ENCODE data around the gene SLC38A10. TPM values are rescaled to one million over a fixed set of nuclear protein-coding genes. Genes with fewer than 3 reads are reported as not detected.

The SLC38A10 gene
- polyA plus RNA-seq, 1 of the 3 experiments (the other 2 are of a cell fraction), result 82.2 TPM

DNA sequence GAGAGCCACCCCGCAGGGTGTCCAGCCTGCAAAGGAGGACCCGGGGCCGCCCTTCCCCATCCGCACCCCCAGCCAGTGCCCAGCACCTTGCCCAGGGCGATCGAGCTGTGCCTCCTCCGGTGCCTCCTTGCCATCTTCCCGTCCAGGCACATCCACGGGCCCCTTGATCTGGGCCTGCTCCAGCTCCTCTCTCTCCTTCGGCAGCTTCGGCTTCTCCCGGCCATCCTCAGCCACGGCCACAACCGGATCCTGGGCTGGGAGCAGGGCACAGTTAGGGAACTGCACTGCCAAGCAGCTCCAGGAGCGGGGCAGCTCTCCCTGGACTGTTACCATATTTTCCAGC is 42.1 kb downstream of the SLC38A10 start:
- ChIA-PET CTCF (interaction anchor here (0.6 to 11.3 kb wide), 70 partner anchors 9 to 768 kb away, joined by 3 to 140 read pairs (median 4); partner anchors contain the start of genes BAHCC1, CEP131, FAAP100 and NDUFAF8), POLR2A (interaction anchor here (1.3 kb wide), 1 partner anchor 232 kb away, joined by 5 read pairs; no protein-coding TSS in a partner anchor)
- Histone ChIP-seq H3K4me1 (ENCODE audit: control insufficient read depth in 1 of 2, insufficient read depth in 2 of 2, low read depth in 1 of 2, low read length in 1 of 2) (peaks cover 0 to 33% of the 10 kb centered on the region in 2 experiments; a peak in 1 of 4 replicates), H3K9me3 (no peaks in the 10 kb centered on the region), H2AFZ (ENCODE audit: low read depth) (no peak overlapping the region), H3F3A (replicated peaks; ENCODE audit: insufficient read depth) (no peaks in the 10 kb centered on the region), H3K4me3 (ENCODE audit: low read depth in 2 of 2, low read length in 1 of 2) (peak overlapping the region in 1 of 2 experiments; percentile 21; a peak in 1 of 4 replicates), H3K36me3 (replicated peaks in 1 of 2; ENCODE audit: control insufficient read depth in 1 of 2, insufficient read depth in 2 of 2, low read length in 1 of 2) (peaks cover 35 to 44% of the 10 kb centered on the region in 2 experiments), H3K27me3 (ENCODE audit: insufficient read depth) (no peaks in the 10 kb centered on the region), H3K9me2 (no peaks in the 10 kb centered on the region), H3K27ac (ENCODE audit: low read depth in 2 of 2, low read length in 1 of 2) (peak overlapping the region in 1 of 2 experiments; percentile 62; a peak in 2 of 4 replicates), H3K4me2 (no peak overlapping the region), H3K9ac (no peak overlapping the region), H3K79me2 (ENCODE audit: insufficient read depth) (peaks cover 13% of the 10 kb centered on the region; the same call in 1 of the 2 replicates), H4K20me1 (ENCODE audit: insufficient read depth) (peaks cover 12% of the 10 kb centered on the region; the same call in 1 of the 2 replicates)
- no peak for DNase-seq
- WGBS (ENCODE audit: low lambda C conversion rate), result 80% methylated on average over 13 of the region's 15 CpGs
- TF ChIP-seq, protein P1, sequence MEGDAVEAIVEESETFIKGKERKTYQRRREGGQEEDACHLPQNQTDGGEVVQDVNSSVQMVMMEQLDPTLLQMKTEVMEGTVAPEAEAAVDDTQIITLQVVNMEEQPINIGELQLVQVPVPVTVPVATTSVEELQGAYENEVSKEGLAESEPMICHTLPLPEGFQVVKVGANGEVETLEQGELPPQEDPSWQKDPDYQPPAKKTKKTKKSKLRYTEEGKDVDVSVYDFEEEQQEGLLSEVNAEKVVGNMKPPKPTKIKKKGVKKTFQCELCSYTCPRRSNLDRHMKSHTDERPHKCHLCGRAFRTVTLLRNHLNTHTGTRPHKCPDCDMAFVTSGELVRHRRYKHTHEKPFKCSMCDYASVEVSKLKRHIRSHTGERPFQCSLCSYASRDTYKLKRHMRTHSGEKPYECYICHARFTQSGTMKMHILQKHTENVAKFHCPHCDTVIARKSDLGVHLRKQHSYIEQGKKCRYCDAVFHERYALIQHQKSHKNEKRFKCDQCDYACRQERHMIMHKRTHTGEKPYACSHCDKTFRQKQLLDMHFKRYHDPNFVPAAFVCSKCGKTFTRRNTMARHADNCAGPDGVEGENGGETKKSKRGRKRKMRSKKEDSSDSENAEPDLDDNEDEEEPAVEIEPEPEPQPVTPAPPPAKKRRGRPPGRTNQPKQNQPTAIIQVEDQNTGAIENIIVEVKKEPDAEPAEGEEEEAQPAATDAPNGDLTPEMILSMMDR (IDR thresholded peaks at IDR 0.05), result no peak
- TF ChIP-seq MEF2A (IDR thresholded peaks at IDR 0.05; ENCODE audit: borderline replicate concordance, low read depth), result no peak
- TF ChIP-seq GABPA (IDR thresholded peaks at IDR 0.05; ENCODE audit: low read depth), result no peak
- no peak for TF ChIP-seq FOSL2 (IDR thresholded peaks at IDR 0.05; ENCODE audit: borderline replicate concordance, low read depth)
- TF ChIP-seq TAF1 (IDR thresholded peaks at IDR 0.05; ENCODE audit: borderline replicate concordance, low read depth, low read length), result no peak
- TF ChIP-seq, protein P2, sequence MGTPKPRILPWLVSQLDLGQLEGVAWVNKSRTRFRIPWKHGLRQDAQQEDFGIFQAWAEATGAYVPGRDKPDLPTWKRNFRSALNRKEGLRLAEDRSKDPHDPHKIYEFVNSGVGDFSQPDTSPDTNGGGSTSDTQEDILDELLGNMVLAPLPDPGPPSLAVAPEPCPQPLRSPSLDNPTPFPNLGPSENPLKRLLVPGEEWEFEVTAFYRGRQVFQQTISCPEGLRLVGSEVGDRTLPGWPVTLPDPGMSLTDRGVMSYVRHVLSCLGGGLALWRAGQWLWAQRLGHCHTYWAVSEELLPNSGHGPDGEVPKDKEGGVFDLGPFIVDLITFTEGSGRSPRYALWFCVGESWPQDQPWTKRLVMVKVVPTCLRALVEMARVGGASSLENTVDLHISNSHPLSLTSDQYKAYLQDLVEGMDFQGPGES (IDR thresholded peaks at IDR 0.05; ENCODE audit: low read depth, low read length), result no peak
- no peak for TF ChIP-seq REST (IDR thresholded peaks at IDR 0.05; ENCODE audit: low read depth, low read length)

Data from SK-N-SH (cell line).